ENCODE results near the gene RNF10.

- no peak for TF ChIP-seq CTCF (IDR thresholded peaks at IDR 0.05)
- TF ChIP-seq POLR2A (IDR thresholded peaks at IDR 0.05): no peak
These were observed 28.8 kb downstream of the RNF10 start for GRCh38 chr12:120562906-120563305.
